ENCODE results near the gene SF3B5. TPM values are rescaled to one million over a fixed set of nuclear protein-coding genes. Genes with fewer than 3 reads are reported as not detected.

SF3B5 gene
- total and polyA plus RNA-seq, 2 of the 8 experiments (the other 6 are each of a cell fraction or from before 2014, with no cell fraction given) = 195 to 588 TPM

DNA sequence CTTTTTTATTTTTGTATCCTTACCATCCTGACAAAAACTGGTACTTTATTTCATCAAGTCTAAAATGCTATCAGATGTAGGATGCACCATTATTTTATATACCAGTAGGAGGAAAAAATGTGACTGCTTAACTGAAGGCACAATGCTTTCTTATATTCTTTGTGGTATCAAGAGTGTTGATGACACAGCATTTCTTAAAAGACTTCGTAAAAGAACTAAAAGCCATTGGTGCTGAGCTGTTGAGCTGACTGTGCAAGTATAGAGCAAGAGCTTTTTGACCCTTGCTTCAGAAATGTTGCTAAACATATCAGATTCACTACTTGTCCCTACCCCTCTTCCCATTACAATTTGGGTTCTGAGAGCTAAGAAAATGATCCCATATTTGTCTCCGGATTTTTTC is 17.5 kb downstream of the SF3B5 start:
- CTCF ChIA-PET (ENCODE audit: partially characterized antibody) = interaction anchor here (0.8 kb wide), 1 partner anchor 728 kb away, joined by 3 read pairs; no protein-coding TSS in a partner anchor
- no peak overlapping the region for H3K9ac ChIP-seq (replicated peaks in 1 of 4; ENCODE audit: extremely low read depth in 1 of 4, low read depth in 3 of 4, low read length in 3 of 4)
- H4K20me1 ChIP-seq (replicated peaks in 1 of 2; ENCODE audit: control insufficient read depth in 1 of 2, insufficient read depth in 2 of 2, low read length in 2 of 2) = no peaks in the 10 kb centered on the region

More for the DNA sequence above, 17.5 kb downstream of the SF3B5 start:
- no peaks in the 10 kb centered on the region for H3K36me3 ChIP-seq (ENCODE audit: control insufficient read depth in 2 of 4, insufficient read depth in 4 of 4, low read length in 3 of 4)
- H3K23me2 ChIP-seq (ENCODE audit: low read depth, low read length) = no peaks in the 10 kb centered on the region; the same call in 1 of the 2 replicates
- TF ChIP-seq POLR2AphosphoS5 (IDR thresholded peaks at IDR 0.05; ENCODE audit: low read depth, low read length) = no peak
- TF ChIP-seq MAFK (IDR thresholded peaks at IDR 0.05; ENCODE audit: low read depth, low read length) = no peak
- TF ChIP-seq SP1 (IDR thresholded peaks at IDR 0.05; ENCODE audit: low read depth, low read length) = no peak
- no peak overlapping the region for H3K56ac ChIP-seq (replicated peaks; ENCODE audit: insufficient read length, low read depth, low read length)
- FAIRE-seq = no peak
- no peak overlapping the region for H4K8ac ChIP-seq (ENCODE audit: extremely low read depth, insufficient read depth, low read length)
- H2AK5ac ChIP-seq (ENCODE audit: low read depth, low read length) = no peak overlapping the region
- H4K5ac ChIP-seq (ENCODE audit: insufficient read length, low read depth, low read length) = no peak overlapping the region
- no peak overlapping the region for H3K4me3 ChIP-seq (ENCODE audit: extremely low read depth in 1 of 4, insufficient read depth in 2 of 4, low read depth in 3 of 4, low read length in 4 of 4)
- no peaks in the 10 kb centered on the region for H3K4me1 ChIP-seq (replicated peaks in 1 of 4; ENCODE audit: control insufficient read depth in 3 of 4, insufficient read depth in 4 of 4, low read length in 3 of 4)
- H2BK120ac ChIP-seq (replicated peaks; ENCODE audit: low read depth, low read length) = no peak overlapping the region
- no peaks in the 10 kb centered on the region for H3K27me3 ChIP-seq (replicated peaks in 1 of 4; ENCODE audit: control insufficient read depth in 3 of 4, extremely low read depth in 1 of 4, insufficient read depth in 3 of 4, low read length in 3 of 4)
- DNase-seq (ENCODE audit: low read depth in 1 of 2, low spot score in 2 of 2) = no peak
- no peaks in the 10 kb centered on the region for H3K79me1 ChIP-seq (ENCODE audit: low read depth, low read length)
- no peak overlapping the region for H3K27ac ChIP-seq (ENCODE audit: low read depth, low read length)
- H3K9me3 ChIP-seq (ENCODE audit: insufficient read depth in 2 of 2, low read depth in 1 of 2, low read length in 1 of 2) = no peaks in the 10 kb centered on the region
- H2BK20ac ChIP-seq (ENCODE audit: low read length) = no peak overlapping the region
- H3K79me2 ChIP-seq (ENCODE audit: control insufficient read depth in 1 of 2, insufficient read depth in 2 of 2, low read length in 2 of 2) = no peaks in the 10 kb centered on the region
- no peak overlapping the region for H3K23ac ChIP-seq (ENCODE audit: insufficient read length)
- H3K18ac ChIP-seq (ENCODE audit: extremely low read depth, low read length) = no peak overlapping the region
- no peak overlapping the region for H3K4ac ChIP-seq (replicated peaks; ENCODE audit: insufficient read length, low read depth, low read length)
- H3K4me2 ChIP-seq (ENCODE audit: insufficient read depth in 1 of 2, low read depth in 2 of 2, low read length in 2 of 2) = no peak overlapping the region
- H2BK15ac ChIP-seq (ENCODE audit: low read length) = no peak overlapping the region
- WGBS, 2 experiments (ENCODE audit: extremely low coverage in 1 of 2, insufficient coverage in 1 of 2, insufficient read length in 1 of 2, insufficient replicate concordance in 2 of 2, low coverage in 1 of 2, low lambda C conversion rate in 2 of 2, missing lambda C conversion rate in 1 of 2) = 90% methylated on average over 2 of the region's 2 CpGs; no CpG with 5 or more reads in 1 of the 2 experiments
- no peak overlapping the region for H2BK5ac ChIP-seq (ENCODE audit: low read depth, low read length)
- H4K91ac ChIP-seq (replicated peaks; ENCODE audit: insufficient read length, low read length) = no peak overlapping the region
- H3K14ac ChIP-seq (ENCODE audit: insufficient read length) = no peak overlapping the region
- POLR2A ChIA-PET (ENCODE audit: partially characterized antibody) = no interaction called here
- no peak overlapping the region for H2AFZ ChIP-seq (ENCODE audit: low read length)
- no peak overlapping the region for H2BK12ac ChIP-seq (ENCODE audit: low read depth, low read length)
